ENCODE results near the gene SMIM35. TPM values are rescaled to one million over a fixed set of nuclear protein-coding genes. Genes with fewer than 3 reads are reported as not detected.

Gene SMIM35
- total RNA-seq, 1 experiment from 2014 or later = not detected

GRCh38 chr11:118049771-118050170, 37.0 kb downstream of the SMIM35 start:
- Histone ChIP-seq H3K56ac (ENCODE audit: insufficient read length, low read depth, low read length) (no peak overlapping the region), H3K79me2 (ENCODE audit: insufficient read depth, low read length) (no peaks in the 10 kb centered on the region), H2AFZ (ENCODE audit: low read length) (no peak overlapping the region), H3T11ph (ENCODE audit: low read length) (no peak overlapping the region), H4K5ac (ENCODE audit: insufficient read length, low read depth, low read length) (no peak overlapping the region), H3K18ac (ENCODE audit: insufficient read length, low read depth, low read length) (no peak overlapping the region), H3K23me2 (ENCODE audit: insufficient read length, low read depth, low read length, poor library complexity, severe bottlenecking) (no peaks in the 10 kb centered on the region), H3K9ac (ENCODE audit: extremely low read depth, insufficient read length, low read length) (no peak overlapping the region), H3K23ac (ENCODE audit: insufficient read length, low read depth, low read length) (no peak overlapping the region), H2BK120ac (ENCODE audit: low read depth, low read length, poor library complexity, severe bottlenecking) (no peak overlapping the region), H2BK20ac (ENCODE audit: low read depth, low read length, poor library complexity, severe bottlenecking) (no peak overlapping the region), H2BK12ac (ENCODE audit: insufficient read length, low read depth, low read length) (no peak overlapping the region), H3K27me3 (ENCODE audit: insufficient read depth, low read length) (no peaks in the 10 kb centered on the region), H2BK5ac (ENCODE audit: insufficient read length, low read length) (no peak overlapping the region), H3K4me1 (ENCODE audit: insufficient read depth, low read length) (no peaks in the 10 kb centered on the region), H3K4me2 (ENCODE audit: insufficient read depth, insufficient read length, low read length) (no peak overlapping the region), H4K8ac (replicated peaks; ENCODE audit: insufficient read length, low read depth, low read length) (no peak overlapping the region), H3K4ac (ENCODE audit: low read depth, low read length) (no peak overlapping the region), H2BK15ac (ENCODE audit: low read depth, low read length) (no peak overlapping the region), H4K20me1 (ENCODE audit: control insufficient read depth, insufficient read depth, insufficient read length) (no peaks in the 10 kb centered on the region), H3K27ac (ENCODE audit: insufficient read length, low read depth, low read length) (no peak overlapping the region), H3K14ac (ENCODE audit: insufficient read depth, low read length) (no peak overlapping the region), H3K9me3 (ENCODE audit: control insufficient read depth, low read depth, low read length) (no peaks in the 10 kb centered on the region), H3K79me1 (ENCODE audit: insufficient read depth, low read depth, low read length, poor library complexity, severe bottlenecking) (no peaks in the 10 kb centered on the region), H4K91ac (ENCODE audit: insufficient read length, low read depth, low read length) (no peak overlapping the region), H2AK5ac (ENCODE audit: insufficient read length, low read length) (no peak overlapping the region)
- Mint-ChIP-seq H3K36me3 (ENCODE audit: insufficient read depth in 1 of 3, low read depth in 3 of 3) (no peaks in the 10 kb centered on the region), H3K4me3 (no peak overlapping the region), H3K9me3 (no peaks in the 10 kb centered on the region), H3K4me1 (peaks cover 2% of the 10 kb centered on the region in 2 experiments; a peak in 1 of 4 replicates), H3K27me3 (ENCODE audit: low read depth) (peaks cover 6% of the 10 kb centered on the region), H3K27ac (no peak overlapping the region)
- no peak for DNase-seq
- no CpG with 5 or more reads among the region's 6 CpGs for WGBS (ENCODE audit: extremely low coverage, insufficient read length, low lambda C conversion rate)
- TF ChIP-seq CTCF (conservative IDR thresholded peaks at IDR 0.05) = no peak

All from H9 (cell line).